GM12878 (cell line): ENCODE measurements around the gene FOXP3. TPM values are rescaled to one million over a fixed set of nuclear protein-coding genes. Genes with fewer than 3 reads are reported as not detected.

Experiments
- ATAC-seq: fragments of 200-7000 bp; cut with Tn5 transposase; 3 replicates; pipeline ENCODE4 v1.9.1; 2020; ENCODE audit warnings: mild to moderate bottlenecking, moderate library complexity
- BruUV-seq: library from RNA; stranded (reverse); fragments of 400-500 nt; replicated peaks from 2 replicates; lab custom pipeline; 2021; lab: Mats Ljungman, UMichigan
- CTCF ChIA-PET: fragments of 300-600 bp; sonication (Branson Sonifier 250); formaldehyde crosslinking; extraction: SDS; loops from one replicate; lab custom pipeline; 2021; ENCODE audit warnings: inconsistent platforms; lab: Yijun Ruan, JAX
- POLR2A ChIA-PET: fragments of 350-600 bp; formaldehyde crosslinking; extraction: SDS; loops from one replicate; lab custom pipeline; 2021; ENCODE audit warnings: inconsistent platforms; lab: Charles Lee
- RAD21 ChIA-PET: fragments of 300-600 bp; sonication (Branson Sonifier 250); formaldehyde crosslinking; loops from one replicate; lab custom pipeline; 2023; ENCODE audit warnings: antibody characterized with exemption; ENCODE audit not compliant: unreplicated experiment; lab: Charles Lee
- SMC1A ChIA-PET: fragments of 300-600 bp; sonication (Branson Sonifier 250); formaldehyde crosslinking; loops from one replicate; lab custom pipeline; 2023; ENCODE audit not compliant: unreplicated experiment, uncharacterized antibody; lab: Charles Lee
- DNase-seq: peaks from one replicate; pipeline ENCODE4 v3.0.0-alpha.2; 2011; ENCODE audit warnings: low read depth, low spot score
- FAIRE-seq: peaks from 3 replicates; lab custom pipeline; 2011; peaks lifted over from hg19 to GRCh38; lab: Jason Lieb, UNC
- H2AFZ ChIP-seq: 2 replicates; pipeline ENCODE4 v1.6.0; 2011; ENCODE audit warnings: low read depth, low read length, control low read depth; ENCODE audit not compliant: control insufficient read depth
- H3K27ac ChIP-seq: 2 replicates; pipeline ENCODE4 v1.5.1; 2011; ENCODE audit warnings: control low read depth; ENCODE audit not compliant: control insufficient read depth, insufficient read depth
- H3K27me3 ChIP-seq, 2 experiments: replicated peaks in 1 of 2; 2 replicates each; pipeline versions ENCODE4 v1.6.0 to v1.6.1; 2011; ENCODE audit warnings: low read length in 1 of 2; ENCODE audit not compliant: control insufficient read depth in 2 of 2, insufficient read depth in 2 of 2
- H3K36me3 ChIP-seq, 2 experiments: 2 replicates each; pipeline ENCODE4 v1.5.1; 2011; ENCODE audit warnings: low read length in 1 of 2; ENCODE audit not compliant: control insufficient read depth in 2 of 2, insufficient read depth in 2 of 2
- H3K4me1 ChIP-seq: 2 replicates; pipeline ENCODE4 v1.6.1; 2011; ENCODE audit warnings: mild to moderate bottlenecking, low read length, moderate library complexity, mixed read lengths; ENCODE audit not compliant: control insufficient read depth, insufficient read depth
- H3K4me2 ChIP-seq: 2 replicates; pipeline ENCODE4 v1.6.0; 2011; ENCODE audit warnings: control low read depth; ENCODE audit not compliant: control insufficient read depth, insufficient read depth
- H3K4me3 ChIP-seq: fragments of 200-600 bp; sonication (generic); 2 replicates; pipeline ENCODE4 v1.5.1; 2016
- H3K79me2 ChIP-seq: 2 replicates; pipeline ENCODE4 v1.6.0; 2011; ENCODE audit warnings: low read length; ENCODE audit not compliant: control insufficient read depth, insufficient read depth
- H3K9ac ChIP-seq: 2 replicates; pipeline ENCODE4 v1.8.0; 2011; ENCODE audit warnings: low read length, control low read depth, mixed read lengths; ENCODE audit not compliant: control insufficient read depth, insufficient read depth
- H3K9me3 ChIP-seq: replicated peaks from 3 replicates; pipeline ENCODE4 v1.5.1; 2011; ENCODE audit warnings: mild to moderate bottlenecking, low read length; ENCODE audit not compliant: control insufficient read depth, insufficient read depth
- H4K20me1 ChIP-seq: 2 replicates; pipeline ENCODE4 v1.6.0; 2011; ENCODE audit not compliant: control insufficient read depth, insufficient read depth
- CHD4 ChIP-seq: fragments of 200-600 bp; sonication (generic); IDR thresholded peaks from 2 replicates; pipeline ENCODE4 v1.6.1; 2016; ENCODE audit warnings: mild to moderate bottlenecking
- HDAC6 ChIP-seq: fragments of 200-600 bp; sonication (generic); IDR thresholded peaks from one replicate; pipeline ENCODE4 v1.8.0; 2017; ENCODE audit warnings: antibody characterized with exemption; ENCODE audit not compliant: unreplicated experiment
- IKZF1 ChIP-seq: fragments of 450-650 bp; conservative IDR thresholded peaks from 2 replicates; pipeline ENCODE4 v1.6.1; 2017; ENCODE audit warnings: antibody characterized with exemption, mild to moderate bottlenecking
- NR2C2 ChIP-seq: IDR thresholded peaks from 2 replicates; pipeline ENCODE4 v1.6.1; 2011; ENCODE audit warnings: borderline replicate concordance, low read depth; ENCODE audit not compliant: control insufficient read depth, insufficient read length
- RAD21 ChIP-seq: IDR thresholded peaks from 2 replicates; pipeline ENCODE4 v1.6.1; 2011; ENCODE audit warnings: mild to moderate bottlenecking, low read depth, low read length, moderate library complexity; ENCODE audit not compliant: insufficient read depth
- TAF1 ChIP-seq: IDR thresholded peaks from 2 replicates; pipeline ENCODE4 v1.6.1; 2011; ENCODE audit warnings: mild to moderate bottlenecking, low read depth, low read length, borderline replicate concordance
- WRNIP1 ChIP-seq: IDR thresholded peaks from 2 replicates; pipeline ENCODE4 v1.6.1; 2011; ENCODE audit warnings: low read depth, low read length, improper control_type of control experiment, borderline replicate concordance
- WGBS: methylation state at CpG from one replicate; pipeline ENCODE4 v1.1.6; 2016; ENCODE audit warnings: low lambda C conversion rate; ENCODE audit not compliant: insufficient replicate concordance, insufficient coverage; ENCODE audit errors: missing lambda C conversion rate; 5-methylcytosine and 5-hydroxymethylcytosine counted together
- in situ Hi-C: fragments of 300-500 bp; cut with MboI; formaldehyde crosslinking; loops from 9 replicates; pipeline ENCODE4 v1.14.3; 2018; ENCODE audit warnings: mixed read lengths
- intact Hi-C: fragments of 100-400 bp; cut with micrococcal nuclease; formaldehyde crosslinking; loops from one replicate; pipeline ENCODE4 v1.14.2; 2022; ENCODE audit not compliant: unreplicated experiment
- polyA plus RNA-seq, 11 experiments: library from polyadenylated mRNA; depleted of rRNA in 4 of 11; unstranded in 6 of 11; stranded (reverse) in 5 of 11; fragments of >200 nt; fragmentation: Nextera tagmentation in 4 of 11; fragmentation: Illumina TruSeq in 1 of 11; extraction: Ambion mirVana in 4 of 11; extraction: Trizol in 1 of 11; gene quantifications; 1 replicate in 1 of 11; 2 replicates in 10 of 11; pipeline versions ENCODE4 v1.2.1 to v1.2.3, GENCODE V29; 2011 to 2016; ENCODE audit warnings: inconsistent platforms in 2 of 11, missing spikeins in 2 of 11, low read depth in 1 of 11
- total RNA-seq, 4 experiments: library from RNA; depleted of rRNA in 3 of 4; stranded (reverse); fragments of >200 nt in 3 of 4; fragmentation: Illumina TruSeq in 1 of 4; extraction: Trizol in 1 of 4; gene quantifications; 2 replicates each; pipeline versions ENCODE4 v1.2.1 to v1.2.3, GENCODE V29; 2013 to 2021
- TF ChIP-seq, protein P1 (sequence below): IDR thresholded peaks from 2 replicates; pipeline ENCODE4 v1.6.1; 2012; ENCODE audit warnings: improper control_type of control experiment, low read depth, low read length; ENCODE audit not compliant: insufficient replicate concordance
- TF ChIP-seq, protein P2 (sequence below): fragments of 450-650 bp; formaldehyde crosslinking; IDR thresholded peaks from 2 replicates; pipeline ENCODE4 v1.5.0; 2022; ENCODE audit warnings: mild to moderate bottlenecking, missing genetic modification characterization

Gene FOXP3
- total and polyA plus RNA-seq, 10 of the 15 experiments (the other 5 are each of a cell fraction or from before 2014, with no cell fraction given) = 0.02 to 0.21 (median 0.08) TPM; not detected in 3

DNA sequence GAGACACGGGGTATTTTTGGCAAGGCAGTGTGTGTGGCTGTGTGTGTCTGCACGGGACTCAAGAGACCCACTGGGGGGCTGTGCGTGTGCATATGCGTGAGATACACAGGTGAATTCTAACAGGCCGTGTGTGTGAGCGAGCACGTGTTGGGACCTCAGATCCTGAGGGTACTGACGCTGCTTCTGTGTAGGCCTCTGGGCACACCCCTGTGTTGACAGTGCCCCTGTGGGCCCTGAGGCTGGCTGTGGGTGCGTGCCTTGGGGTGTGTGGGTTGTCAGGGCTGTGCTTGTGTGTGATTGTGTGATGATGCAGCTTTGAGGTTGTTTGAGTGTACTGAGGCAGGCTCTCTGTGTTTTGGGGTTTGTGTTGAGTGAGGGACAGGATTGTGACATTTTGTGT, 13.9 kb downstream of the FOXP3 start:
- Histone ChIP-seq H3K79me2 (no peaks in the 10 kb centered on the region), H2AFZ (no peak overlapping the region), H3K4me3 (no peak overlapping the region), H3K9ac (no peak overlapping the region), H4K20me1 (no peaks in the 10 kb centered on the region), H3K4me1 (no peaks in the 10 kb centered on the region), H3K9me3 (no peaks in the 10 kb centered on the region), H3K4me2 (no peak overlapping the region), H3K36me3 (peaks cover 0 to 2% of the 10 kb centered on the region in 2 experiments; a peak in 1 of 4 replicates), H3K27me3 (no peaks in the 10 kb centered on the region), H3K27ac (no peak overlapping the region)
- TF ChIP-seq CHD4 (no peak), TAF1 (no peak)
- in situ Hi-C loops (no loop called here), intact Hi-C loops (no loop called here)
- no peak for ATAC-seq
- POLR2A ChIA-PET = no interaction called here
- SMC1A ChIA-PET = no interaction called here
- CTCF ChIA-PET = no interaction called here
- DNase-seq = no peak
- no peak for FAIRE-seq
- no TSS peak for BruUV-seq
- RAD21 ChIA-PET = no interaction called here
- 65% methylated on average over 9 of the region's 9 CpGs for WGBS

DNA sequence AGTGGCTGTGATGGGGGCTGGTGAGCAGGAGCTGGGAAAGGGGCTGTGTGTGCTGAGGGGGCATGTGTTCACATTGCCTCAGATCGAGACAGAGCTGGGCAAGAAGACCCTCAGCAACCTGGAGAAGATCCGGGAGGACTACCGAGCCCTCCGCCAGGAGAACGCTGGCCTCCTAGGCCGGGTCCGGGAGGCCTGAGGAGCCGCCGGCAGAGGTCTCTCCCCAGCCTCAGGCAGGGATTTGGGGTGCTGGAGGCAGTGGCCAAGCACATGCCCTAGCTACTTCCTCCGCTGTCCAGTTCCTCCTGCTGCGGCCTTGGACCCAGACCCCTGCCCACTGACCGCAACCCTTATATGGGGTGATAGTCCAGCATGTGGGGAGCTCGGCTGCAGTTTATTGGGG, 14.4 kb downstream of the FOXP3 start:
- ChIA-PET POLR2A (no interaction called here), CTCF (no interaction called here), SMC1A (no interaction called here), RAD21 (no interaction called here)
- no TSS peak for BruUV-seq
- Histone ChIP-seq H4K20me1 (no peaks in the 10 kb centered on the region), H2AFZ (no peak overlapping the region), H3K27ac (no peak overlapping the region), H3K27me3 (no peaks in the 10 kb centered on the region), H3K4me3 (no peak overlapping the region), H3K9me3 (no peaks in the 10 kb centered on the region), H3K36me3 (peaks cover 0 to 2% of the 10 kb centered on the region in 2 experiments; a peak in 1 of 4 replicates), H3K9ac (no peak overlapping the region), H3K79me2 (no peaks in the 10 kb centered on the region), H3K4me1 (no peaks in the 10 kb centered on the region), H3K4me2 (no peak overlapping the region)
- FAIRE-seq (no peak), ATAC-seq (no peak), DNase-seq (no peak)
- WGBS = 77% methylated on average over 10 of the region's 13 CpGs
- in situ Hi-C loops (no loop called here), intact Hi-C loops (no loop called here)
- TF ChIP-seq, protein P1, sequence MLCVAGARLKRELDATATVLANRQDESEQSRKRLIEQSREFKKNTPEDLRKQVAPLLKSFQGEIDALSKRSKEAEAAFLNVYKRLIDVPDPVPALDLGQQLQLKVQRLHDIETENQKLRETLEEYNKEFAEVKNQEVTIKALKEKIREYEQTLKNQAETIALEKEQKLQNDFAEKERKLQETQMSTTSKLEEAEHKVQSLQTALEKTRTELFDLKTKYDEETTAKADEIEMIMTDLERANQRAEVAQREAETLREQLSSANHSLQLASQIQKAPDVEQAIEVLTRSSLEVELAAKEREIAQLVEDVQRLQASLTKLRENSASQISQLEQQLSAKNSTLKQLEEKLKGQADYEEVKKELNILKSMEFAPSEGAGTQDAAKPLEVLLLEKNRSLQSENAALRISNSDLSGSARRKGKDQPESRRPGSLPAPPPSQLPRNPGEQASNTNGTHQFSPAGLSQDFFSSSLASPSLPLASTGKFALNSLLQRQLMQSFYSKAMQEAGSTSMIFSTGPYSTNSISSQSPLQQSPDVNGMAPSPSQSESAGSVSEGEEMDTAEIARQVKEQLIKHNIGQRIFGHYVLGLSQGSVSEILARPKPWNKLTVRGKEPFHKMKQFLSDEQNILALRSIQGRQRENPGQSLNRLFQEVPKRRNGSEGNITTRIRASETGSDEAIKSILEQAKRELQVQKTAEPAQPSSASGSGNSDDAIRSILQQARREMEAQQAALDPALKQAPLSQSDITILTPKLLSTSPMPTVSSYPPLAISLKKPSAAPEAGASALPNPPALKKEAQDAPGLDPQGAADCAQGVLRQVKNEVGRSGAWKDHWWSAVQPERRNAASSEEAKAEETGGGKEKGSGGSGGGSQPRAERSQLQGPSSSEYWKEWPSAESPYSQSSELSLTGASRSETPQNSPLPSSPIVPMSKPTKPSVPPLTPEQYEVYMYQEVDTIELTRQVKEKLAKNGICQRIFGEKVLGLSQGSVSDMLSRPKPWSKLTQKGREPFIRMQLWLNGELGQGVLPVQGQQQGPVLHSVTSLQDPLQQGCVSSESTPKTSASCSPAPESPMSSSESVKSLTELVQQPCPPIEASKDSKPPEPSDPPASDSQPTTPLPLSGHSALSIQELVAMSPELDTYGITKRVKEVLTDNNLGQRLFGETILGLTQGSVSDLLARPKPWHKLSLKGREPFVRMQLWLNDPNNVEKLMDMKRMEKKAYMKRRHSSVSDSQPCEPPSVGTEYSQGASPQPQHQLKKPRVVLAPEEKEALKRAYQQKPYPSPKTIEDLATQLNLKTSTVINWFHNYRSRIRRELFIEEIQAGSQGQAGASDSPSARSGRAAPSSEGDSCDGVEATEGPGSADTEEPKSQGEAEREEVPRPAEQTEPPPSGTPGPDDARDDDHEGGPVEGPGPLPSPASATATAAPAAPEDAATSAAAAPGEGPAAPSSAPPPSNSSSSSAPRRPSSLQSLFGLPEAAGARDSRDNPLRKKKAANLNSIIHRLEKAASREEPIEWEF = no peak
- TF ChIP-seq WRNIP1 (no peak), RAD21 (no peak), HDAC6 (no peak), IKZF1 (no peak), NR2C2 (no peak)
- TF ChIP-seq, protein P2, sequence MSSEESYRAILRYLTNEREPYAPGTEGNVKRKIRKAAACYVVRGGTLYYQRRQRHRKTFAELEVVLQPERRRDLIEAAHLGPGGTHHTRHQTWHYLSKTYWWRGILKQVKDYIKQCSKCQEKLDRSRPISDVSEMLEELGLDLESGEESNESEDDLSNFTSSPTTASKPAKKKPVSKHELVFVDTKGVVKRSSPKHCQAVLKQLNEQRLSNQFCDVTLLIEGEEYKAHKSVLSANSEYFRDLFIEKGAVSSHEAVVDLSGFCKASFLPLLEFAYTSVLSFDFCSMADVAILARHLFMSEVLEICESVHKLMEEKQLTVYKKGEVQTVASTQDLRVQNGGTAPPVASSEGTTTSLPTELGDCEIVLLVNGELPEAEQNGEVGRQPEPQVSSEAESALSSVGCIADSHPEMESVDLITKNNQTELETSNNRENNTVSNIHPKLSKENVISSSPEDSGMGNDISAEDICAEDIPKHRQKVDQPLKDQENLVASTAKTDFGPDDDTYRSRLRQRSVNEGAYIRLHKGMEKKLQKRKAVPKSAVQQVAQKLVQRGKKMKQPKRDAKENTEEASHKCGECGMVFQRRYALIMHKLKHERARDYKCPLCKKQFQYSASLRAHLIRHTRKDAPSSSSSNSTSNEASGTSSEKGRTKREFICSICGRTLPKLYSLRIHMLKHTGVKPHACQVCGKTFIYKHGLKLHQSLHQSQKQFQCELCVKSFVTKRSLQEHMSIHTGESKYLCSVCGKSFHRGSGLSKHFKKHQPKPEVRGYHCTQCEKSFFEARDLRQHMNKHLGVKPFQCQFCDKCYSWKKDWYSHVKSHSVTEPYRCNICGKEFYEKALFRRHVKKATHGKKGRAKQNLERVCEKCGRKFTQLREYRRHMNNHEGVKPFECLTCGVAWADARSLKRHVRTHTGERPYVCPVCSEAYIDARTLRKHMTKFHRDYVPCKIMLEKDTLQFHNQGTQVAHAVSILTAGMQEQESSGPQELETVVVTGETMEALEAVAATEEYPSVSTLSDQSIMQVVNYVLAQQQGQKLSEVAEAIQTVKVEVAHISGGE = no peak
